Heart left ventricle (tissue), 13 donors: Measurements from ENCODE around the gene PARD3.

Experiments
- CTCF ChIP-seq, 12 donors: fragments of 200-600 bp; sonication (generic) in 4 of 12; IDR thresholded peaks; one replicate each; pipeline versions ENCODE4 v1.5.0 to v1.8.0; 2018 to 2022; ENCODE audit warnings: antibody characterized with exemption in 12 of 12, mild to moderate bottlenecking in 5 of 12
- POLR2A ChIP-seq, 2 donors: fragments of 450-650 bp; IDR thresholded peaks; one replicate each; pipeline ENCODE4 v1.6.1; 2017; ENCODE audit warnings: antibody characterized with exemption in 2 of 2, mild to moderate bottlenecking in 2 of 2, moderate library complexity in 2 of 2
- donor health status: ischemic (EF 13 %, LVEDD 7.1; RV severe dilation, severe dysfunction).
- donor health status: DM: no; HTN: yes; CAD: no.
- donor health status: DM: no; HTN: no; CAD: no.
- donor health status: ischemic (EF 25% LVEDD 6.9; RV normal size, moderate dysfunction).
- donor health status: ischemic (EF 25% LVEDD 5.7; RV mildly dilated, moderate dysfunction).
- donor health status: ischemic (EF 35%, LVEDD 5.7; RV mildly dilated, moderate dysfunction).
- donor health status: nonischemic (EF 11% LVEDD 7.7; RV severe dilation, severe dysfunction).
- donor health status: DM: yes; HTN: yes; CAD: no.
- donor health status: PGD.
- donor health status: ischemic (EF 29% LVEDD 5.4; RV normal size, mild dysfunction).
- donor health status: nonischemic (EF 23%, LVEDD 6.1; RV moderate dilation, normal function).

- no peak for TF ChIP-seq CTCF (IDR thresholded peaks at IDR 0.05)
- no peak for TF ChIP-seq POLR2A (IDR thresholded peaks at IDR 0.05)
Measured at GRCh38 chr10:34834274-34834673, 19.2 kb upstream of the PARD3 start.
